ENCODE results near the gene ARHGEF25. TPM values are rescaled to one million over a fixed set of nuclear protein-coding genes. Genes with fewer than 3 reads are reported as not detected.
A peak's percentile ranks its signal among the peaks of the same experiment; 100 is the strongest.

Gene ARHGEF25
- total and polyA plus RNA-seq, 2 of the 13 experiments (the other 11 are each of a cell fraction or from before 2014, with no cell fraction given): 11.5 to 12.5 TPM

DNA sequence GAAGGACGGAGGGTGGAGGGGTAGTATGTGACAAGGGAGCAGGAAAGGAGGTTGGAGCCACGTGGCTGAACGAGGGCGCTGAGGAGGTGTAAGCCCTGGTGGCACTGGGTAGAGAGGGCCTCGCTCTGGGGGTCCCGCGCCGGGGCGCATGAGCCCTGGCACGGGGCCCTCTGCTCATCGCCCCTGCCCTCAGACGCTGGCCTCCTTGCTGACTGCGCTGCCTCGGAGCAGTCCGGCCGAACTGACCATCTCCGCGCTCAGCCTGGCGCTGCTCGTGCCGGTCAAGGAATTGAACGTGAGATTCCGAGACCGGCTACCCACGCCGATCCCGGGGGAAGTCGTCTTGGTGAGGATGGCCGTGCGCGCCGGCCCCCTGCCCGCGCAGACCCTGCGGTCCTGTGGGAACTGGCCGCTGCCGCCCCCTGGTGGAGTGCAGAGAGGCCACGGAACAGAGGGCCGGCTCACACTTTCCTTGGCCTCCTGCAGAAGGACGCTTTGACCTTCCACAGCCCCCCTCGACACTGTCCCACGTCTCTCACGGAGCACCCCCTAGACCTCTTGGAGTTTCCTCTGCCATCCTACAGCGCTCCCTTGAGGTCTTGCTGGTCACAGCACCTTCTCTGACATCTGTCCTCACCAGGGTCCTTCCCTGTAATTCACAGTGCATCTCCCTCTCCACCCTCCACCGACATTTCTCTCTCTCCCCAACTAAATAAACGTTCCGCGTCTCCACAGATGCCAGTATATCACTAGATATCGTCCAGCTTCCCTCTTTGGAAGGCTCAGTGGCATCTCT, 10.5 kb downstream of the ARHGEF25 start (continued):
- TF ChIP-seq ZNF446 (CRISPR knock-in tag; IDR thresholded peaks at IDR 0.05) (no peak), ZSCAN31 (CRISPR knock-in tag; IDR thresholded peaks at IDR 0.05; ENCODE audit: low read depth) (no peak), TP53 (CRISPR knock-in tag; conservative IDR thresholded peaks at IDR 0.05) (no peak), NCOR1 (IDR thresholded peaks at IDR 0.05; ENCODE audit: borderline replicate concordance, low read length) (no peak), LBX2 (CRISPR knock-in tag; IDR thresholded peaks at IDR 0.05; ENCODE audit: borderline replicate concordance) (0 out of 2 replicates have a peak, but pooled peaks have one; percentile 54), SSRP1 (CRISPR knock-in tag; IDR thresholded peaks at IDR 0.05) (no peak), TOE1 (CRISPR knock-in tag; IDR thresholded peaks at IDR 0.05) (no peak), ZNF282 (IDR thresholded peaks at IDR 0.05; ENCODE audit: partially characterized antibody) (no peak), GABPB1 (CRISPR knock-in tag; IDR thresholded peaks at IDR 0.05) (peak; percentile 71), CENPT (CRISPR knock-in tag; IDR thresholded peaks at IDR 0.05; ENCODE audit: low read depth) (no peak), RBM39 (IDR thresholded peaks at IDR 0.05; ENCODE audit: low read depth, low read length, poor library complexity, severe bottlenecking) (no peak), MIER2 (CRISPR knock-in tag; IDR thresholded peaks at IDR 0.05) (no peak), CERS6 (CRISPR knock-in tag; IDR thresholded peaks at IDR 0.05) (no peak), SALL2 (CRISPR knock-in tag; IDR thresholded peaks at IDR 0.05) (no peak), NFRKB (IDR thresholded peaks at IDR 0.05) (no peak), TBX3 (IDR thresholded peaks at IDR 0.05; ENCODE audit: borderline replicate concordance) (no peak), PBX2 (CRISPR knock-in tag; IDR thresholded peaks at IDR 0.05) (no peak), NONO (IDR thresholded peaks at IDR 0.05) (no peak), NONO (CRISPR knock-in tag; conservative IDR thresholded peaks at IDR 0.05) (0 out of 2 replicates have a peak, but pooled peaks have one; percentile 29), SATB2 (CRISPR knock-in tag; IDR thresholded peaks at IDR 0.05) (no peak), GATAD1 (CRISPR knock-in tag; IDR thresholded peaks at IDR 0.05) (0 out of 2 replicates have a peak, but pooled peaks have one; percentile 29), DZIP1 (CRISPR knock-in tag; IDR thresholded peaks at IDR 0.05) (0 out of 2 replicates have a peak, but pooled peaks have one; percentile 68)
- TF ChIP-seq, protein P1, sequence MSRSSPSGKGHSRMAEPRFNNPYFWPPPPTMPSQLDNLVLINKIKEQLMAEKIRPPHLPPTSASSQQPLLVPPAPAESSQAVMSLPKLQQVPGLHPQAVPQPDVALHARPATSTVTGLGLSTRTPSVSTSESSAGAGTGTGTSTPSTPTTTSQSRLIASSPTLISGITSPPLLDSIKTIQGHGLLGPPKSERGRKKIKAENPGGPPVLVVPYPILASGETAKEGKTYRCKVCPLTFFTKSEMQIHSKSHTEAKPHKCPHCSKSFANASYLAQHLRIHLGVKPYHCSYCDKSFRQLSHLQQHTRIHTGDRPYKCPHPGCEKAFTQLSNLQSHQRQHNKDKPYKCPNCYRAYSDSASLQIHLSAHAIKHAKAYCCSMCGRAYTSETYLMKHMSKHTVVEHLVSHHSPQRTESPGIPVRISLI (CRISPR knock-in tag; IDR thresholded peaks at IDR 0.05; ENCODE audit: borderline replicate concordance): no peak
- TF ChIP-seq, protein P2, sequence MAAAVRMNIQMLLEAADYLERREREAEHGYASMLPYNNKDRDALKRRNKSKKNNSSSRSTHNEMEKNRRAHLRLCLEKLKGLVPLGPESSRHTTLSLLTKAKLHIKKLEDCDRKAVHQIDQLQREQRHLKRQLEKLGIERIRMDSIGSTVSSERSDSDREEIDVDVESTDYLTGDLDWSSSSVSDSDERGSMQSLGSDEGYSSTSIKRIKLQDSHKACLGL (CRISPR knock-in tag; IDR thresholded peaks at IDR 0.05): peak; percentile 5; the same call in 1 of the 2 replicates
